ENCODE measurements around the gene ATP4B. TPM values are rescaled to one million over a fixed set of nuclear protein-coding genes. Genes with fewer than 3 reads are reported as not detected.

ATP4B gene
- total RNA-seq (not detected), polyA plus RNA-seq (not detected)
- long read RNA-seq, donor 1: 0 reads
- long read RNA-seq, donor 2: 0 reads
- long read RNA-seq, donor 3: 0 reads
- long read RNA-seq, donor 4: 0 reads
- long read RNA-seq, donor 5: 0 reads

DNA sequence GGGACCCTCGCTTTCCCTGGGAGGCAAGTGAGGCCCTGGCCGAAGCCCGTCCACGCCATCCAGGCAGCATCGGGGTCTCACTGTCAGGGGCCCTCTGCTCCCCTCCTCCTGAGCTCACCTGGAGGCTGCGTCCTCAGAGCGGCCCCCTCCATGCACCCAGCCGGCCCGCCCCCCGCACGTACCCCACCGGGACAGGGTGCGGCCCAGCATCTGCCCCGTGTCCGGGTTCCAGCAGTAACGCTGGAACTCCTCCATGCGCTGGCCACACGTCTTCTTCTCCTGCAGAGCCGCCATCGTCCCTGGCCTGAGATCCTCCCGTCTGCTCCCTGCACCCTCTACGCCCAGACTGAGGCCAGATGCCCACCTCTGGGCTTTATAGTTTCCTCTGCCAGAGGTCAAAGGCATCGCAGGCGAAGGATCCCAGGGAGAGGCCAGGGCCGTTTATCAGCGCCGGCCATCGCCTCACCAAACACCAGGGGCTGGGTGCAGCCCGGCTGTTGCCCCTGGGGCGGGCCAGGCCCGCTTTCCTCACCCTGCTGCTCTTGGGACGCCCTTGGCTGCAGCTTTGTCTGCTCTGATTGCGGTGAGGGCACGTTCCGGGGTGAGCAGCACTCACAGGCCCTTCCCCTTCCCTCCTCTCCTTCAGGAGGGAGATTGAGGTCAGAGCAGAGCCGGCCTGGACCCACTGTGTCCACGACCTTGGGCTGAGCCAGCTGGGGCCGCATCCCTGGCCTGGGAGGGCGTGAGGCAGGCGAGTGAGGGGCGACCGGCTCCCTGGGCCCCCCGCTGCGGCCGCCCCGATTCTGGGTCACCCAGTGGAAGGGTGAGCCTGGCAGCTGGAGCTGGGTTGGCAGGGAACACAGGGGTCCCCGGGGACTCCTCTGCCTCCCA, at the start of gene ATP4B:
Gene ATP4B, minus strand, starts transcription at position 348 of the 891 bp plus-strand sequence. Its CDS starts 54 bp downstream, at position 294.
- no peak within 1 kb of the TSS for H3K27ac ChIP-seq (ENCODE audit: low read depth in 1 of 2, low read length in 1 of 2)
- peaks cover 0 to 3% (median 0%) of the 10 kb centered on the region in 4 donors for H3K9me3 ChIP-seq (ENCODE audit: control insufficient read depth in 4 of 4, insufficient read depth in 3 of 4, low read length in 3 of 4)
- H3K9ac ChIP-seq (ENCODE audit: insufficient read depth in 1 of 2, low read length in 2 of 2): no peak within 1 kb of the TSS
- H3K36me3 ChIP-seq (ENCODE audit: control insufficient read depth in 4 of 4, insufficient read depth in 4 of 4, low read length in 4 of 4): no peaks in the 10 kb centered on the region
- 89 to 90% methylated on average over 41 to 47 of the region's 47 CpGs for WGBS, 2 donors
- TF ChIP-seq, protein P1, sequence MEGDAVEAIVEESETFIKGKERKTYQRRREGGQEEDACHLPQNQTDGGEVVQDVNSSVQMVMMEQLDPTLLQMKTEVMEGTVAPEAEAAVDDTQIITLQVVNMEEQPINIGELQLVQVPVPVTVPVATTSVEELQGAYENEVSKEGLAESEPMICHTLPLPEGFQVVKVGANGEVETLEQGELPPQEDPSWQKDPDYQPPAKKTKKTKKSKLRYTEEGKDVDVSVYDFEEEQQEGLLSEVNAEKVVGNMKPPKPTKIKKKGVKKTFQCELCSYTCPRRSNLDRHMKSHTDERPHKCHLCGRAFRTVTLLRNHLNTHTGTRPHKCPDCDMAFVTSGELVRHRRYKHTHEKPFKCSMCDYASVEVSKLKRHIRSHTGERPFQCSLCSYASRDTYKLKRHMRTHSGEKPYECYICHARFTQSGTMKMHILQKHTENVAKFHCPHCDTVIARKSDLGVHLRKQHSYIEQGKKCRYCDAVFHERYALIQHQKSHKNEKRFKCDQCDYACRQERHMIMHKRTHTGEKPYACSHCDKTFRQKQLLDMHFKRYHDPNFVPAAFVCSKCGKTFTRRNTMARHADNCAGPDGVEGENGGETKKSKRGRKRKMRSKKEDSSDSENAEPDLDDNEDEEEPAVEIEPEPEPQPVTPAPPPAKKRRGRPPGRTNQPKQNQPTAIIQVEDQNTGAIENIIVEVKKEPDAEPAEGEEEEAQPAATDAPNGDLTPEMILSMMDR (IDR thresholded peaks at IDR 0.05; ENCODE audit: control extremely low read depth, extremely low read depth): no peak
- no peaks in the 10 kb centered on the region for H3K27me3 ChIP-seq (ENCODE audit: control insufficient read depth in 3 of 3, insufficient read depth in 3 of 3, low read length in 2 of 3)
- no peaks in the 10 kb centered on the region for H3K4me1 ChIP-seq (ENCODE audit: control insufficient read depth in 5 of 5, insufficient read depth in 5 of 5, low read length in 5 of 5)
- no peak for ATAC-seq (ENCODE audit: insufficient read depth, low FRiP score)
- DNase-seq: no peak
- H3K4me3 ChIP-seq: no peak within 1 kb of the TSS

DNA sequence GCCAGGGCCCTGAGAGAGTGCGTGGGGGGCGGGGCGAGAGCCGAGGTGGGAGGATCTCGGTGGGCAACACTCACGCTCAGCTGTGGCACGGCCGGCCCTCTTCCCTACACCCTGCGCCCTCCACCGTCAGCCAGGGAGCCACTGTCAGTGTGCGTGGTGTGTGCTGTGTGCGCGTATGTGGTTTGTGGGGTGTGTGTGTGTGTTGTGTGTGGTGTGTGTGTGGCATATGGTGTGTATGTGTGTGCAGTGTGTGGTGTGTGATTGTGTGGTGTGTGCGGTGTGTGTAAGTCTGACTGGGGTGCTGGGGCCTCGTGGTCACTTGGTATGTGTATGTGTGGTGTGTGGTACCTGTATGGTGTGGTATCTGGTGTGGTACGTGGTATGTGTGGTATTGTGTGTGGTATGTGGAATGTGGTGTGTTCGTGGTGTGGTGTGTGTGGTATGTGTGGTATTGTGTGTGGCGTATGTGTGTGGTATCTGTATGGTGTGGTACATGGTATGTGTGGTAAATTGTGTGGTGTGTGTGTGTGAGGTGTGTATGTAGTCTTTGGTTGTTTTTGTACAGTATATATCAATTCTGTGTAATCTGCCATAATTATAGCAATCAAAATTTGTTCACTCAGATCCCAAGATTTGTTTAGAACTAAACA, 14.1 kb upstream of the ATP4B start:
- no peak overlapping the region for H3K4me3 ChIP-seq
- H3K36me3 ChIP-seq (ENCODE audit: control insufficient read depth in 4 of 4, insufficient read depth in 4 of 4, low read length in 4 of 4): no peaks in the 10 kb centered on the region
- H3K9ac ChIP-seq (ENCODE audit: insufficient read depth in 1 of 2, low read length in 2 of 2): no peak overlapping the region
- no peak overlapping the region for H3K27ac ChIP-seq (ENCODE audit: low read depth in 1 of 2, low read length in 1 of 2)
- H3K27me3 ChIP-seq (ENCODE audit: control insufficient read depth in 3 of 3, insufficient read depth in 3 of 3, low read length in 2 of 3): no peaks in the 10 kb centered on the region
- TF ChIP-seq, protein P1 (IDR thresholded peaks at IDR 0.05; ENCODE audit: control extremely low read depth, extremely low read depth): no peak
- no peaks in the 10 kb centered on the region for H3K4me1 ChIP-seq (ENCODE audit: control insufficient read depth in 5 of 5, insufficient read depth in 5 of 5, low read length in 5 of 5)
- DNase-seq (peak in 1 of 3 donors; percentile 2), ATAC-seq (ENCODE audit: insufficient read depth, low FRiP score) (peak; percentile 34)
- H3K9me3 ChIP-seq (ENCODE audit: control insufficient read depth in 4 of 4, insufficient read depth in 3 of 4, low read length in 3 of 4): no peaks in the 10 kb centered on the region
- 85 to 88% methylated on average over 18 of the region's 18 CpGs for WGBS, 2 donors

DNA sequence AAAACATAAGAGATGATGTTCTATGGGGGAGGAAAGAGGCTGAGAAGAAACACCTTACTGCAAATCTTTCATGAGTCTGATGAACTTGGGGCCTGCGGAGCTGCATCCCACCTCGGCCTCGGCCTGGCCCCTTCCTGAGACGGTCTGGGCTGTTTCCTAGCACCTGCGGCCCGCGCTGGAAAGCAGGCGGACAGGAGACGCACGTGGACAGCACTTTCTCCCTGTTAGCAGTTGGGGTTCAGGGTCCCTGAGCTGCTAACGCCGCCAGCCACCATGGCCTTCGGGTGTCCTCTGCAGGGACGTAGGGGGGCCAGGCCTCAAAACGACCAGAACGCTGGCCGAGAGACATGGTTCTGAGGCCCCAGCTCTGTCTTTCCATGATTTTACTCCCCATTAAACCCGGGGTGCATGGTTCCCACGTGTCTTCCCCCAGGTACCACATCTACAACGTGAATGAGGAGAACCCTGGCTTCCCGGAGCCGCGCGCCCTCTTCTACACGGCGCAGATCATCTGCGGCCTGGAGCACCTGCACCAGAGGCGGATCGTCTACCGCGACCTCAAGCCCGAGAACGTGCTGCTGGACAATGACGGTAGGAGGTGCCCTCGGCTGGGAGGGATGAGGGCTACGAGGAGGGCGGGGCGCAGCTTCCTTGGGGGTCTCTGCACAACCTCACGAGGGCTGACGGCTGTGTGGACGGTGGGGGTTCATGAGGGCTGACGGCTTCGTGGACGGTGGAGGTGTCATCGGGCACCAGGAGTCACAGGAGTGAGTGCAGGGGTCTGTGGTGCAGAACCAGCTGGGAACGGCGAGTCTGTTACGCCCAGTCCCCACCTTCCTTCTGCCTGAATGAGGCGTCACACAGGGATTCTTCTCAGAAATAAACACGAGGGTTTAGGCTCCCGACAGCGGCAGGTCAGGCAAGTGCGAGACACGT, 13.3 kb upstream of the ATP4B start:
- DNase-seq (no peak), ATAC-seq (ENCODE audit: insufficient read depth, low FRiP score) (no peak)
- Histone ChIP-seq H3K27me3 (ENCODE audit: control insufficient read depth in 3 of 3, insufficient read depth in 3 of 3, low read length in 2 of 3) (no peaks in the 10 kb centered on the region), H3K9me3 (ENCODE audit: control insufficient read depth in 4 of 4, insufficient read depth in 3 of 4, low read length in 3 of 4) (no peaks in the 10 kb centered on the region), H3K9ac (ENCODE audit: insufficient read depth in 1 of 2, low read length in 2 of 2) (no peak overlapping the region), H3K36me3 (ENCODE audit: control insufficient read depth in 4 of 4, insufficient read depth in 4 of 4, low read length in 4 of 4) (no peaks in the 10 kb centered on the region), H3K4me1 (ENCODE audit: control insufficient read depth in 5 of 5, insufficient read depth in 5 of 5, low read length in 5 of 5) (peaks cover 0 to under 1% (median 0%) of the 10 kb centered on the region in 5 donors), H3K27ac (ENCODE audit: low read depth in 1 of 2, low read length in 1 of 2) (no peak overlapping the region), H3K4me3 (no peak overlapping the region)
- WGBS, 2 donors: 93 to 94% methylated on average over 54 of the region's 54 CpGs
- TF ChIP-seq, protein P1 (IDR thresholded peaks at IDR 0.05; ENCODE audit: control extremely low read depth, extremely low read depth): no peak

Measured in lung (tissue), 16 donors.